Ovary (tissue), 9 donors: Measurements from ENCODE around the gene TAF11L7. TPM values are rescaled to one million over a fixed set of nuclear protein-coding genes. Genes with fewer than 3 reads are reported as not detected.
"Not testable (repeated sequence)": the region's sequence is repeated elsewhere in the genome, so short reads cannot be mapped to it uniquely, and the experiment has no call there.

Experiments
- DNase-seq, 5 donors: peaks; one replicate each; pipeline ENCODE4 v3.0.0-alpha.2; 2019 to 2020
- H3K27ac ChIP-seq, 2 donors: fragments of 200-600 bp; one replicate each; pipeline versions ENCODE4 v1.5.1 to v1.8.0; 2019 to 2022
- H3K27me3 ChIP-seq: fragments of 200-600 bp; one replicate; pipeline ENCODE4 v1.8.0; 2022
- H3K36me3 ChIP-seq: fragments of 200-600 bp; sonication (generic); one replicate; pipeline ENCODE4 v1.5.1; 2019
- H3K4me1 ChIP-seq: one replicate; pipeline ENCODE4 v1.8.1; 2013; ENCODE audit warnings: mild to moderate bottlenecking, moderate library complexity; ENCODE audit not compliant: insufficient read depth
- H3K4me3 ChIP-seq: fragments of 200-600 bp; sonication (generic); one replicate; pipeline ENCODE4 v1.5.1; 2017
- H3K9me3 ChIP-seq, 2 donors: fragments of 200-600 bp in 1 of 2; sonication (generic) in 1 of 2; one replicate each; pipeline versions ENCODE4 v1.5.1 to v1.8.1; 2013 to 2019; ENCODE audit warnings: mild to moderate bottlenecking in 1 of 2, moderate library complexity in 1 of 2
- EP300 ChIP-seq: sonication (generic); formaldehyde crosslinking; IDR thresholded peaks from one replicate; pipeline ENCODE4 v1.6.1; 2017; ENCODE audit warnings: antibody characterized with exemption
- POLR2A ChIP-seq: fragments of 450-650 bp; IDR thresholded peaks from one replicate; pipeline ENCODE4 v1.6.1; 2017; ENCODE audit warnings: antibody characterized with exemption, mild to moderate bottlenecking, moderate library complexity
- WGBS, 3 donors: extraction: QIAGEN DNeasy Blood & Tissue Kit in 1 of 3; methylation state at CpG; one replicate each; pipeline versions ENCODE4 v1.1.5 to v1.1.7; 2013 to 2017; 5-methylcytosine and 5-hydroxymethylcytosine counted together
- intact Hi-C, 4 donors: fragments of 100-400 bp; cut with DNase I; formaldehyde crosslinking; loops; one replicate each; pipeline versions ENCODE4 v1.11.0 to v1.15.1; 2022 to 2023
- polyA plus RNA-seq, 2 donors: library from polyadenylated mRNA; stranded (reverse); fragments of 200-250 nt in 1 of 2; fragments of 350-450 nt in 1 of 2; fragmentation: Illumina TruSeq in 1 of 2; extraction: RNeasy Lipid Tissue Mini Kit (QIAGEN cat#74804) in 1 of 2; gene quantifications; one replicate each; pipeline ENCODE4 v1.2.3, GENCODE V29; 2013 to 2014
- total RNA-seq, 7 donors: library from RNA; depleted of rRNA in 2 of 7; stranded (reverse); fragments of >200 nt in 2 of 7; fragmentation: NEBNext Ultra II Directional in 3 of 7; extraction: Animal tissue kit (Norgen Biotek cat#: 25700) in 3 of 7; gene quantifications; one replicate each; pipeline versions ENCODE4 v1.1.0 to v1.2.4, GENCODE V29; 2016 to 2023
- TF ChIP-seq, protein P1 (sequence below), 3 donors: fragments of 450-650 bp in 2 of 3; fragments of 200-600 bp in 1 of 3; IDR thresholded peaks; one replicate each; pipeline versions ENCODE4 v1.5.1 to v1.8.0; 2016 to 2022; ENCODE audit warnings: antibody characterized with exemption in 3 of 3, mild to moderate bottlenecking in 1 of 3
- donor health status: DM: no; HTN: no; CAD: no; lungs with moderate emphysema.
- donor health status: DM: no; HTN: no; CAD: no.
- donor health status: Bipolar disorder and iron deficiency.
- donor health status: DM: yes; HTN: yes; CAD: no.
- donor health status: DM: no; HTN: no; CAD: no.
- donor health status: DM: yes; HTN: yes; CAD: no.

The TAF11L7 gene
- total and polyA plus RNA-seq, 9 donors: not detected

DNA sequence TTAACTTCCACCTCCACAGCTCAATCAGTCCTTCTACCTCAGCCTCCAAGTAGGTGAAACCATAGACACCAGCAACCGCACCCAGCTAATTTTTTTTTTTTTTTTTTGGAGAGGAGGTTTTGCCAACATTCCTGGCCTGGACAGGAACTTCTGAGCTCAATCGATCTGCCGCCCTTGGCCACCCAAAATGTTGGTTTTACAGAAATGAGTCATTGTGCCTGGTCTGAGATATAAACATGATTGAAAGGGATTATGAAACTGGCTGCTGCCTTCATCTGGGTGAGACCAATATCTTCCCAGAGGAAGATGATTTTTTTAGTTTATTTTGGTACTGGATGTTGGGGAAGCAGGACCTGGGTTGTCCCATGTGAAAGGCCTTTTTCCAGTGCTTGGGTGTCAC, 33.8 kb upstream of the TAF11L7 start:
- no peaks in the 10 kb centered on the region for H3K4me1 ChIP-seq
- intact Hi-C loops: no loop called here
- no peaks in the 10 kb centered on the region for H3K9me3 ChIP-seq
- DNase-seq: no peak
- TF ChIP-seq POLR2A: no peak
- TF ChIP-seq EP300: no peak
- TF ChIP-seq, protein P1, sequence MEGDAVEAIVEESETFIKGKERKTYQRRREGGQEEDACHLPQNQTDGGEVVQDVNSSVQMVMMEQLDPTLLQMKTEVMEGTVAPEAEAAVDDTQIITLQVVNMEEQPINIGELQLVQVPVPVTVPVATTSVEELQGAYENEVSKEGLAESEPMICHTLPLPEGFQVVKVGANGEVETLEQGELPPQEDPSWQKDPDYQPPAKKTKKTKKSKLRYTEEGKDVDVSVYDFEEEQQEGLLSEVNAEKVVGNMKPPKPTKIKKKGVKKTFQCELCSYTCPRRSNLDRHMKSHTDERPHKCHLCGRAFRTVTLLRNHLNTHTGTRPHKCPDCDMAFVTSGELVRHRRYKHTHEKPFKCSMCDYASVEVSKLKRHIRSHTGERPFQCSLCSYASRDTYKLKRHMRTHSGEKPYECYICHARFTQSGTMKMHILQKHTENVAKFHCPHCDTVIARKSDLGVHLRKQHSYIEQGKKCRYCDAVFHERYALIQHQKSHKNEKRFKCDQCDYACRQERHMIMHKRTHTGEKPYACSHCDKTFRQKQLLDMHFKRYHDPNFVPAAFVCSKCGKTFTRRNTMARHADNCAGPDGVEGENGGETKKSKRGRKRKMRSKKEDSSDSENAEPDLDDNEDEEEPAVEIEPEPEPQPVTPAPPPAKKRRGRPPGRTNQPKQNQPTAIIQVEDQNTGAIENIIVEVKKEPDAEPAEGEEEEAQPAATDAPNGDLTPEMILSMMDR (IDR thresholded peaks at IDR 0.05): no peak
- WGBS, 3 donors: 71 to 86% (median 85%) methylated on average over 3 of the region's 3 CpGs
- no peak overlapping the region for H3K27ac ChIP-seq
- no peak overlapping the region for H3K4me3 ChIP-seq
- no peaks in the 10 kb centered on the region for H3K27me3 ChIP-seq
- no peaks in the 10 kb centered on the region for H3K36me3 ChIP-seq

DNA sequence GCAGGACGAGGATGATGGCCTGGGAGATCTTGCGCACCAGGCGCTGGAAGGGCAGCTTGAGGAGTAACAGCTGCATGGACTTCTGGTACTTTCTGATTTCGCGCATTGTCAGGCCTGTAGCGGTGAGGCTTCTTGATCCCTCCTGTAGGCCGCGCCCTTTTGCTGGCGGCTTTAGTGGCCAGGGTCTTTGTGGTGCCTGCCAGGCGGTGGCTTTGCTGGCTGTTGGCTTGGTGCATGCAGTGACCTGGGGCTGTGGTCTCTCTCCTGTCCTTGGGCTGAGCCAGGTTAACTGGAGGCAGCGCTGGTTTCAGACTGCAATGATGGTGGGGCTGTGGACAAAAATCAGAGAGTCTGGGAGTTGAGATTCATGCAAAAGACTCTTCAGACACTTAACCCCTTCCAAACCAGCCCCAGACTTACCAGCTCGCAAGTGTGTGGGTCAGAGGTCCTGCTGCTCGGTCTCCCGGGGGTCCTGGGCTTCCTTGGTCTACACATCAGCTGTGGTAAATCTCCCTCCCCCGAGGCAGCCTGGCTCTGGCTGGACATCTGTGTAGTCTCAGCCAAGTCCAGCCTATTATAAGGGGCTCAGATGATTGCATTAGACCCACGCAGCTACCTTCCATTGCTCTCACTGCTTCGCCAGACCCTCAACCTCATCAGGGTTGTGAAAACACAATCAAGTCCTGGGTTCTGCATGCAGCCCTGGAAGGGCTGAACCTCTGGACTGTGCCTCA, 29.5 kb upstream of the TAF11L7 start:
- Histone ChIP-seq H3K4me1 (no peaks in the 10 kb centered on the region), H3K27me3 (no peaks in the 10 kb centered on the region), H3K27ac (no peak overlapping the region), H3K9me3 (no peaks in the 10 kb centered on the region), H3K4me3 (no peak overlapping the region), H3K36me3 (no peaks in the 10 kb centered on the region)
- WGBS, 3 donors: 85 to 95% (median 87%) methylated on average over 13 to 17 of the region's 17 CpGs
- TF ChIP-seq POLR2A: no peak
- TF ChIP-seq, protein P1 (IDR thresholded peaks at IDR 0.05): no peak
- TF ChIP-seq EP300: no peak
- intact Hi-C loops: no loop called here
- no peak for DNase-seq

DNA sequence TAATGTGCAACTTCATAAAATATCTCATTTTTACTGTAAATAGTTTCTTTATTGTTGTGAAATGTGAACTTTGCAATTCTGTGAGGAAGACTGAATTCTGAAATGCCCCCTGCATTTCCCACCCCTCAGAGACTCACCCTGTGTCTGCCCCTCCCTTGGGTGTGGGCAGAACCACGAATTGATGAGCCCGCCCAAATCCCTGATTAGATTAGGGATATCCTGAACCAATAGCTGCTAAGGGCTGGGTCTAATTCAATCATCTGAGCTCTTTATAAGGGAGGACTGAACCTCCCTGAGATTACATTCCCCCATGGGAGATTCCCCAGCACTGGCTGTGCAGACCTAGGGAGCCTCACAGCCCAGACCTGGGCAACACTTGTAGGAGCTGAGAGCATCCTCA, 24.5 kb upstream of the TAF11L7 start, which contains the start of gene TAF11L12:
Gene TAF11L12 (plus strand): TSS at position 301 of the 400 bp plus-strand sequence.
- H3K36me3 ChIP-seq, H3K4me1 ChIP-seq, intact Hi-C loops, H3K4me3 ChIP-seq, H3K9me3 ChIP-seq, H3K27me3 ChIP-seq, H3K27ac ChIP-seq, DNase-seq: not testable (repeated sequence)
- 20 to 66% (median 52%) methylated on average over 1 to 2 of the region's 2 CpGs for WGBS, 3 donors

DNA sequence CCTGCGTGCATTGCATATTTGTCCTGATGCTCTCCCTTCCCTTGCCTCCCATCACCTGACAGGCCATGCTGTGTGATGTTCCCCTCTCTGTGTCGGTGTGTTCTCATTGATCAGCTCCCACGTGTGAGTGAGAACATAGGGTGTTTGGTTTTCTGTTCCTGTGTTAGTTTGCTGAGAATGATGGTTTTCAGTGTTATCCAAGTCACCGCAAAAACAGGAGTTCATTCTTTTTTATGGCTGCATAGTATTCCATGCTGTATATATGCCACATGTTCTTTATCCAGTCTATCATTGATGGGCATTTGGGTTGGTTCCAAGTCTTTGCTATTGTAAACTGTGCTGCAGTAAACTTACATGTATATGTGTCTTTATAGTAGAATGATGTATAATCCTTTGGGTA, 21.9 kb upstream of the TAF11L7 start:
- DNase-seq, H3K4me1 ChIP-seq, H3K27me3 ChIP-seq, H3K4me3 ChIP-seq, H3K27ac ChIP-seq, H3K36me3 ChIP-seq, H3K9me3 ChIP-seq, intact Hi-C loops: not testable (repeated sequence)
- WGBS, 3 donors: 85 to 91% (median 90%) methylated on average over 4 of the region's 4 CpGs

DNA sequence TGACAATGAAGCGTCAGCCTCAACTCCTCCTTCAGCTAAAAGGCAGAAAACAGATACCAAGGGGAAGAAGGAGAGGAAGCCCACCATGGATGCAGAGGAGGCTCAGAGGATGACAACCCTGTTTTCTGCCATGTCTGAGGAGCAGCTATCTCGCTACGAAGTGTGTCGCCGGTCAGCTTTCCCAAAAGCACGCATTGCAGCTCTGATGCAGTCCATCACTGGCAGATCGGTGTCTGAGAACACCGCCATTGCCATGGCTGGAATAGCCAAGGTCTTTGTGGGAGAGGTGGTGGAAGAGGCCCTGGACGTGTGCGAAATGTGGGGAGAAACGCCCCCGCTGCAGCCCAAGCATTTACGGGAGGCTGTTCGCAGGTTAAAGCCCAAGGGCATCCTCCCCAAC, 19.4 kb upstream of the TAF11L7 start:
- no peaks in the 10 kb centered on the region for H3K27me3 ChIP-seq
- no peaks in the 10 kb centered on the region for H3K9me3 ChIP-seq
- no peaks in the 10 kb centered on the region for H3K36me3 ChIP-seq
- H3K27ac ChIP-seq: no peak overlapping the region
- TF ChIP-seq EP300 (no peak), POLR2A (no peak)
- TF ChIP-seq, protein P1 (IDR thresholded peaks at IDR 0.05): no peak
- no peak for DNase-seq
- WGBS, 3 donors: 86 to 88% (median 87%) methylated on average over 14 of the region's 14 CpGs
- no peak overlapping the region for H3K4me3 ChIP-seq
- intact Hi-C loops: no loop called here
- no peaks in the 10 kb centered on the region for H3K4me1 ChIP-seq

DNA sequence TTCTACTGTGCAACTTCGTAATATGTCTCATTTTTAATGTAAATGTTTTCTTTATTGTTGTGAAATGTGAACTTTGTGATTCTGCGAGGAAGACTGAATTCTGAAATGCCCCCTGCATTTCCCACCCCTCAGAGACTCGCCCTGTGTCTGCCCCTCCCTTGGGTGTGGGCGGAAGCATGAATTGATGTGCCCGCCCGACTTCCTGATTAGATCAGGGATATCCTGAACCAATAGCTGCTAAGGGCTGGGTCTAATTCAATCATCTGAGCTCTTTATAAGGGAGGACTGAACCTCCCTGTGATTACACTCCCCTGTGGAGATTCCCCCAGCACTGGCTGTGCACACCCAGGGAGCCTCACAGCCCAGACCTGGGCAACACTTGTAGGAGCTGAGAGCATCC, 18.3 kb upstream of the TAF11L7 start, which contains the start of gene TAF11L11:
Gene TAF11L11 (plus strand): TSS at position 304 of the 400 bp plus-strand sequence.
- H3K4me3 ChIP-seq, H3K4me1 ChIP-seq, DNase-seq, H3K27ac ChIP-seq, intact Hi-C loops, H3K27me3 ChIP-seq, H3K9me3 ChIP-seq, H3K36me3 ChIP-seq: not testable (repeated sequence)
- WGBS, 3 donors: 64 to 70% (median 67%) methylated on average over 6 of the region's 6 CpGs

DNA sequence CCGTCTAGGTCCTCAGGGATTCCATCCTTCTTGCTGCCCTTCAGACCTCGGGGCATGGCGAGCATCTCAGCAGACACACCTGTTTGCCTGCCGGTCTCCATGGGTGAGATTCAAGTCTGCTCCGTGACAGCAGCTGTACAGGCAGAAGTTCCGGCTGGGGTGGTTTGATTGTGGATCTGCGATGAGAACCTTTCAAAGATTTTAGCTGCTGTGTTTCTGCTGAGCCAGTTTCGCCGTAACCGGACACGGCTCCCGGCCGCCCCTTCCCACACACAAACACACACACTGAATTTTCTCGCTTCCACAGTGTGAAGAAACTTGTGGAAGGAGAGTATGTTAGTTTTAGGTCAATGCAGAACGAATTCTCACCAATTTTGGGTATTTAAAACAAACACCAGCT, 12.2 kb upstream of the TAF11L7 start, which contains the start of gene TAF11L10:
Gene TAF11L10 (minus strand): TSS at position 101 of the 400 bp plus-strand sequence.
- H3K36me3 ChIP-seq, H3K27ac ChIP-seq, intact Hi-C loops, H3K4me3 ChIP-seq, DNase-seq, H3K27me3 ChIP-seq, H3K4me1 ChIP-seq, H3K9me3 ChIP-seq: not testable (repeated sequence)
- 100% methylated on average over 3 of the region's 15 CpGs; no CpG with 5 or more reads in 2 of the 3 donors for WGBS, 3 donors

DNA sequence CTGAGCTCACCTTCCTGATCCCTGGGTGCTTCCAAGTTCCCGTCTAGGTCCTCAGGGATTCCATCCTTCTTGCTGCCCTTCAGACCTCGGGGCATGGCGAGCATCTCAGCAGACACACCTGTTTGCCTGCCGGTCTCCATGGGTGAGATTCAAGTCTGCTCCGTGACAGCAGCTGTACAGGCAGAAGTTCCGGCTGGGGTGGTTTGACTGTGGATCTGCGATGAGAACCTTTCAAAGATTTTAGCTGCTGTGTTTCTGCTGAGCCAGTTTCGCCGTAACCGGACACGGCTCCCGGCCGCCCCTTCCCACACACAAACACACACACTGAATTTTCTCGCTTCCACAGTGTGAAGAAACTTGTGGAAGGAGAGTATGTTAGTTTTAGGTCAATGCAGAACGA, 8.7 kb upstream of the TAF11L7 start, which contains the start of gene TAF11L9:
Gene TAF11L9 (minus strand): TSS at position 140 of the 400 bp plus-strand sequence.
- 91 to 97% (median 93%) methylated on average over 10 to 13 of the region's 15 CpGs for WGBS, 3 donors
- intact Hi-C loops, H3K4me3 ChIP-seq: not testable (repeated sequence)

More for the DNA sequence above, 8.7 kb upstream of the TAF11L7 start, which contains the start of gene TAF11L9:
- H3K27me3 ChIP-seq, DNase-seq, H3K4me1 ChIP-seq, H3K9me3 ChIP-seq, H3K27ac ChIP-seq, H3K36me3 ChIP-seq: not testable (repeated sequence)
